HG02981 (cell line): ENCODE data around the gene RAE1.

Source experiments
- ATAC-seq: cut with Tn5 transposase; IDR thresholded peaks from one replicate; pipeline ENCODE4 v1.9.1; 2021; ENCODE audit warnings: mild to moderate bottlenecking, moderate library complexity; ENCODE audit not compliant: unreplicated experiment

Gene RAE1

DNA sequence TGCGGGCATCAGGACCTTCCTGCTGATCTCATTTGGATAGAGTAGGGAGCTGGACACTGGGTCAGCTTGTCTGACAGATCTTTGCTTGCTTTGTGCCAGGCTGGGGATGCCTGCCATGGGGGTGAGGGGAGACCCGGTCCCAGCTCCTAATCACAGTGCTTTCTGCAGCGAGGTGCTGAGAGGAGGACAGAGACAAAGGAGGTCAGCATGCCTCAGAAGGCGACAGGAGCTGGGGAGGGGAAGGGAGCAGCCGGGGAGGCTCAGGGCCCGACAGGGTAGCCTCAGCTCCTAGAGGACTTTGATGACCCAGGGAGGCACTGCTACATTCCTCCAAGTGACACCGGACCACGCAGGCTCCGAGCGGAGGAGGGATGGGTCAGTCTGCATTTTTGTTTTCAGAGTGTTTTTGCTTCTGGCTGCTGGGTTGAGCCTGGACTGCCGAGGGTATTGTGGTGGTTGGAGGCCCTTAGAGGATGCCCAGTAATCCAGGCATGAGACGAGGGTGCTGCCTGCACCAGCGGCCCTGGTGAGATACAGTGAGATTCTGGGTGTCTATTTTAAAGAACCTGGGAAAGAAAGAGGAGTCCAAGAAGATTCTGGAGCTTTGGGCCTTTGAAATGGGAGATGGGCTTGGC lies 48.0 kb downstream of the RAE1 start:
- ATAC-seq: no peak

- no peak for ATAC-seq
These were observed 48.6 kb downstream of the RAE1 start for GRCh38 chr20:57399587-57400155.

GRCh38 chr20:57400231-57400701 lies 49.2 kb downstream of the RAE1 start:
- no peak for ATAC-seq

- peak; percentile 33 for ATAC-seq
These were observed 49.9 kb downstream of the RAE1 start for GRCh38 chr20:57400821-57401564.

- ATAC-seq: no peak
These were observed 50.5 kb downstream of the RAE1 start for GRCh38 chr20:57401565-57401918.

DNA sequence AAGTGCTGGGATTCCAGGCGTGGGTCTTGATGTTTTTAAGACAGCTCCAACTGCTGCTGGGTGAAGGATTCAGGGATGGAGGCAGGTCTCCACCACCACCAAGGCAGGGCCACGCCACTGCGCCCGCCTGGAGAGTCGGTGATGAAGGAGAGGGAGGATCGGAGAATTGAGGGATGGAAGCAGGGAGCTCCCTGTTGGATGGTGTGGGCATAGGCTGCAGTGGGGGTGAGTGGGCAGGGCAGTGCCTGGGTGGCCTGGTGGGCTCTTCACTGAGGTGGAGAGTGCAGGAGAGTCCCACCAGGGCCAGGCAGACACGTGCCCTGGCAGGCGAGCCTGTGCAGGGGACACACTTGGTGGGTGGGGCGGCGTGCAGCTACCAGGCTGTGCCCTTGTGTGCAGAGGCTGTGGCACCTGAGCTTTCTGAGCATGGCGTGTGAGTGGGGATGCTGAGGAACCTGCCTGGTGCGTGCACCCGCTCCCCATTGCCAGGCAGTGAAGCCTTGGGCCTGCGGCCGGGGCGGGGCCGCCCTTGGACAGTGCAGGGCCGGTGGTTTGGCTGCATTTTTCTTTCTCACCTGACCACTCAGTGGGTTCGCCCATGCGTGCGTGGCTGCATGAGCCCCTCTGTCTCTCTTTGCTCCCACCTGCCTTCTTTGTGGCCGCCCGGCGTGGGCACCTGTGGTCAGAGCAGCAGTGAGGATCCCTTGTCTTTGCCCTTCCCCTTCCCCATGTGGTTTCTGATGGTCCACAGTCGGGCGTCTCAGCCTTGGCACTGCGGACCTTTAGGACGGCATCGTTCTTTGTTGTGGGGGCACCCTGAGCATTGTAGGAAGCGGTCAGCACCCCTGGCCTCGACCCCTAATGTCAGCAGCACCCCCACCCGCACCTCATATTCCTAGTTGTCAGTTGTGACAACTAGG lies 51.4 kb downstream of the RAE1 start:
- ATAC-seq: no peak

- ATAC-seq: no peak
These were observed 52.2 kb downstream of the RAE1 start for GRCh38 chr20:57403216-57403615.

DNA sequence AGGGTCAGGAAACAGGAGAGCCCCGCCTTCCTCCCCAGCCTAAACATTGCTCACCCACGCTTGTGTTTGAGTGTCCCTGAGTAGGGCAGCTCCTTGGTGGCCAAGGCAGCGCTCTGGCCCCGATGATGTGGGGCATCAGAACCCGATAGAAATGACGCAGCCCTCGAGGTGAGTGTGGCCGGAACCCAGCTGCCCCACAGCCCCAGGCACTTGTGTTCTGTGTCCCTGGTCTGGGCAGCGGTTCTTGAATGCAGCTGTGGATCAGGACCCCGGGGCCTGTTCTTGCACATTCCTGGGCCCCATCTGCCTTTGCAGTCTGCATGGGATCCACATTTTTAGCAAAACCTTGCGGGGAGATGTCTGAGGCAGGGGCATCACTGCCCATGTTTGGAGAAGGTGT lies 53.0 kb downstream of the RAE1 start:
- ATAC-seq: no peak

- no peak for ATAC-seq
These were observed 53.5 kb downstream of the RAE1 start for GRCh38 chr20:57404419-57405072.

DNA sequence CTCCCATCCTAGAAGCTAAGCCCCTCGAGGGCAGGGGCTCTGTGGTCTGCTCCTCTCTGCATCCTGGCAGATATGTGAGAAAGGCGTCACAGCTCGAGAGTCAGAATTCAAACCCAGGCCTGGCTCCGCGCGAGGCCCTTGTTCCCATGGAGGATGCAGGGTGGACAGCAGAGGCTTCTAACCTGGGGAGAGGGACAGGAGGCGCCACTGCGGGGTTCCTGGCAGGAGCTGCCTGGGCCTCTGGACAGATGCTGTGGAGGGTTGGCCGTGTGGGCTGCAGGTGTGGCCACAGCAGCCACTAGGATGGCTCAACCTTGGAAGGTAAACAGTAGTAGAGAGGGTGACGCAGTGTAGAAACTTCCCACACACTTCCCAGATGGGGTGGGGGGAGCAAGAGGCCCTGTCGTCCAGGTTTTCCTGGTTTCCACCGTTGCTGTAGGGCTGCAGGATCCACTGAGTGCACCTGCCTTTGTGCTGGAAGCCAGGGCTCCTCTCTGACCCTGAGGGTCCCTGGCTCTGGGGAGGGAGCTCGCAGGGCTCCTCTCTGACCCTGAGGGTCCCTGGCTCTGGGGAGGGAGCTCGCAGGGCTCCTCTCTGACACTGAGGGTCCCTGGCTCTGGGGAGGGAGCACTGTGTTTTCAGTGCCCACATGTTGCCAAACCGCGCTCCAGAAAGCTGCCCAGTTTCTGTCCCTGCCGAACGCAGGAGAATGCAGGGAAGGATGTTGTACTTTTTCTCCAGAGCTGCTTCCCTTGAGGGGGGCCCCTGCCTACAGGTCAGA lies 54.4 kb downstream of the RAE1 start:
- no peak for ATAC-seq

DNA sequence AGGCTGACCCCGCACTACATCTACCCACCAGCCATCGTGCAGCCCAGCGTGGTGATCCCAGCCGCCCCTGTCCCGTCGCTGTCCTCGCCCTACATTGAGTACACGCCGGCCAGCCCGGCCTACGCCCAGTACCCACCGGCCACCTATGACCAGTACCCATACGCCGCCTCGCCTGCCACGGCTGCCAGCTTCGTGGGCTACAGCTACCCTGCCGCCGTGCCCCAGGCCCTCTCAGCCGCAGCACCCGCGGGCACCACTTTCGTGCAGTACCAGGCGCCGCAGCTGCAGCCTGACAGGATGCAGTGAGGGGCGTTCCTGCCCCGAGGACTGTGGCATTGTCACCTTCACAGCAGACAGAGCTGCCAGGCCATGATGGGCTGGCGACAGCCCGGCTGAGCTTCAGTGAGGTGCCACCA lies 56.5 kb downstream of the RAE1 start:
- no peak for ATAC-seq

DNA sequence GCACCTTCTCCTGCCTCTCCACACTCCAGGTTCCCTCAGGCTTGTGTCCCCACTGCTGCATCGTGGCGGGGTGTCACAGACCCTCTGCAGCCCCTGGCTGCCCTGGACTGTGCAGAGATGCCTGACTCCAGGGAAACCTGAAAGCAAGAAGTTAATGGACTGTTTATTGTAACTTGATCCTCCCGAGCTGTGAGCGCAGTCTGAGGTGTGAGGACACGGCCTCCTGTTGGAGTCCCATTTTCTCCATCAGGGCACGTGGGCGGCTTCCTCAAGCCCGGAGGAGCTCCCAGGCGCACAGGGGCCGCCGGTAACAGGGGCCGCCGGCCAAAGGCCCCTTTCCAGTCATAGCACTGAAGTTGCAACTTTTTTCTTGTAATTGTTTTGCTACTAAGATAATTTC lies 57.1 kb downstream of the RAE1 start:
- no peak for ATAC-seq

DNA sequence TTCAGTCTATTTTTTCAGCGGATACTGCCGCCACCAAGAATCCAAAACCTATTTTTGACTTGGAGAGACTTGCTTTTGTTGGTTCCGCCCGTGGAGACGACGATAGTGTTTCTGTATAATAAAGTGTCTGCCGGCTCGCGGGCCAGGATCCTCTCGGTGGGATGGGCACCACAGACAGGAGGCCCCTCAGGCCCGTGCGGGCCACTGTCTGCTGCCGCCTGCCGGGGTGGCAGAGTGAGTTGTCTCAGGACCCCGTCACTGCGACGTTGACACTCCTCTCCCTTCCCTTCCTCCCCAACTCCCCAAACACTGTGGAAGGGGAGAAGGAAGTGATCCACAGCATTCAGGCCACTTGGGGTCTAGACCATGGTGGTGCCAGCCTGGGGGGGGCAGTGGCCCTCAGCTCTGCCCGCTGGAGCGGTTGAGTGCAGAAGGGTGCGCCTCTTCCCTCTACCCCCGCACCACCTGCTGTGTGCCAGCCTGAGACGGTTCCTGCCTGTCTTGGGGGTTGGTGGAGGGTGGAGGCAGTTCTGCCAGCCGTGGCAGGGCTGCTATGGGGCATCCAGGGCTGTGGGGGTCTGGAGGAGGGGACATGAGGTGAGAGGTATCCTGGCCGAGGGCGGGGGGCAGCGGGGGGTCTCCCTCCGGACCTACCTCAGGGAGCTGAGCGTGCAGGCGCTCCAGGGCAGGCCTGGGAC lies 57.6 kb downstream of the RAE1 start:
- no peak for ATAC-seq

DNA sequence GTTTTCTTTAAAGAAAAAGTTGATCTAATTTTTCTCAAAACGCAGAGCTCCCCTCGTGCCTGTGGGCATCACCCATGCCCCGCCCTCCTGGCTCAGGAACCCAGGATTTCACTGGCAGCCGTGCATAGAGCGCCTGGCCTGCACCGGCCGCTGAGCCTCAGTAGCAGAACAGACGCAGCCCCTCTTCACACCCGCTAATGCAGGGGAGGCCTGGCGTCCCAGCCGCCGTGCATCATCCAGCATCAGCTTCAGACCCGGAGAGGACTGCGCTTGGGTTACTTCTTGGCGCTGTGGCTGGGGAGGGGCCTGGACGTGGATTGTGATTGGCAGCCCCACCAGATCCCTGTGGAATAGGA lies 58.2 kb downstream of the RAE1 start:
- no peak for ATAC-seq

- no peak for ATAC-seq
These were observed 58.8 kb downstream of the RAE1 start for GRCh38 chr20:57409672-57410397.

GRCh38 chr20:57410398-57410920 lies 59.4 kb downstream of the RAE1 start:
- ATAC-seq: no peak

- ATAC-seq: no peak
These were observed 59.9 kb downstream of the RAE1 start for GRCh38 chr20:57410924-57411323.
